IMR-90 (cell line): ENCODE data around the gene MTREX. TPM values are rescaled to one million over a fixed set of nuclear protein-coding genes. Genes with fewer than 3 reads are reported as not detected.

Experiments used
- ATAC-seq: fragments of 200-7000 bp; cut with Tn5 transposase; 2 replicates; pipeline ENCODE4 v1.9.1; 2020; ENCODE audit warnings: low read depth, mild to moderate bottlenecking, moderate library complexity
- BruUV-seq: library from RNA; stranded (reverse); fragments of 400-500 nt; replicated peaks from 2 replicates; lab custom pipeline; 2021; lab: Mats Ljungman, UMichigan
- CTCF ChIA-PET: fragments of 300-600 bp; formaldehyde crosslinking; extraction: SDS; loops from one replicate; lab custom pipeline; 2021; ENCODE audit warnings: antibody characterized with exemption; lab: Yijun Ruan, JAX
- POLR2A ChIA-PET: fragments of 300-600 bp; sonication (Branson Sonifier 250); formaldehyde crosslinking; loops from one replicate; lab custom pipeline; 2022; ENCODE audit warnings: antibody characterized with exemption; ENCODE audit not compliant: unreplicated experiment; lab: Charles Lee
- DNase-seq: peaks from one replicate; pipeline ENCODE4 v3.0.0; 2013
- H2AFZ ChIP-seq: replicated peaks from 2 replicates; pipeline ENCODE3; 2013; ENCODE audit warnings: low read length, mild to moderate bottlenecking; ENCODE audit not compliant: poor library complexity
- H2AK5ac ChIP-seq: 2 replicates; pipeline ENCODE4 v1.6.1; 2013; ENCODE audit warnings: low read depth, low read length, inconsistent platforms
- H2AK9ac ChIP-seq: replicated peaks from 2 replicates; pipeline ENCODE3; 2013; ENCODE audit warnings: mild to moderate bottlenecking, low read depth, low read length, moderate library complexity; ENCODE audit not compliant: poor library complexity
- H2BK120ac ChIP-seq: 2 replicates; pipeline ENCODE4 v1.6.1; 2013; ENCODE audit warnings: low read depth, low read length, inconsistent platforms
- H2BK15ac ChIP-seq: 3 replicates; pipeline ENCODE4 v1.6.1; 2013; ENCODE audit warnings: low read depth, low read length, inconsistent platforms
- H2BK20ac ChIP-seq: 2 replicates; pipeline ENCODE4 v1.6.1; 2013; ENCODE audit warnings: low read depth, mild to moderate bottlenecking, inconsistent platforms, low read length, moderate library complexity
- H2BK5ac ChIP-seq: 2 replicates; pipeline ENCODE4 v1.6.1; 2013; ENCODE audit warnings: mild to moderate bottlenecking, low read depth, low read length, inconsistent platforms; ENCODE audit not compliant: poor library complexity, severe bottlenecking
- H3K14ac ChIP-seq: replicated peaks from 2 replicates; pipeline ENCODE4 v1.6.1; 2013; ENCODE audit warnings: low read depth, low read length, inconsistent platforms
- H3K18ac ChIP-seq: 2 replicates; pipeline ENCODE4 v1.6.1; 2013; ENCODE audit warnings: low read depth, low read length, control low read depth
- H3K23ac ChIP-seq: 2 replicates; pipeline ENCODE4 v1.6.1; 2013; ENCODE audit warnings: low read depth, low read length, inconsistent platforms
- H3K27ac ChIP-seq: 2 replicates; pipeline ENCODE4 v1.5.1; 2013; ENCODE audit warnings: mild to moderate bottlenecking, control low read depth, low read length; ENCODE audit not compliant: insufficient read depth
- H3K27me3 ChIP-seq: 2 replicates; pipeline ENCODE4 v1.6.1; 2013; ENCODE audit warnings: low read length; ENCODE audit not compliant: control insufficient read depth, insufficient read depth
- H3K36me3 ChIP-seq: 2 replicates; pipeline ENCODE4 v1.6.1; 2013; ENCODE audit warnings: low read length, mixed read lengths; ENCODE audit not compliant: control insufficient read depth, insufficient read depth
- H3K4ac ChIP-seq: 2 replicates; pipeline ENCODE4 v1.6.1; 2013; ENCODE audit warnings: low read depth, low read length, inconsistent platforms
- H3K4me1 ChIP-seq: 2 replicates; pipeline ENCODE4 v1.6.1; 2013; ENCODE audit warnings: low read length, mixed read lengths; ENCODE audit not compliant: control insufficient read depth, insufficient read depth
- H3K4me2 ChIP-seq: 2 replicates; pipeline ENCODE4 v1.6.1; 2013; ENCODE audit warnings: low read depth, mild to moderate bottlenecking, control low read depth, low read length, moderate library complexity
- H3K4me3 ChIP-seq: 2 replicates; pipeline ENCODE4 v1.5.1; 2013; ENCODE audit warnings: low read depth, mild to moderate bottlenecking, control low read depth, low read length, moderate library complexity; ENCODE audit not compliant: insufficient read depth
- H3K56ac ChIP-seq: 2 replicates; pipeline ENCODE4 v1.6.1; 2013; ENCODE audit warnings: low read length, inconsistent platforms; ENCODE audit not compliant: insufficient read depth; ENCODE audit errors: extremely low read depth
- H3K79me1 ChIP-seq, 2 experiments: 2 replicates each; pipeline ENCODE4 v1.6.1; 2013; ENCODE audit warnings: low read length in 2 of 2, inconsistent platforms in 1 of 2, low read depth in 1 of 2
- H3K9ac ChIP-seq: 2 replicates; pipeline ENCODE4 v1.6.1; 2013; ENCODE audit warnings: low read depth, low read length, control low read depth
- H3K9me1 ChIP-seq: 2 replicates; pipeline ENCODE4 v1.6.1; 2013; ENCODE audit warnings: low read length, inconsistent platforms; ENCODE audit not compliant: insufficient read depth
- H3K9me3 ChIP-seq: 2 replicates; pipeline ENCODE4 v1.6.1; 2013; ENCODE audit warnings: low read length; ENCODE audit not compliant: control insufficient read depth, insufficient read depth
- H4K20me1 ChIP-seq: 2 replicates; pipeline ENCODE4 v1.6.1; 2013; ENCODE audit warnings: low read length, inconsistent platforms; ENCODE audit not compliant: insufficient read depth
- H4K5ac ChIP-seq: 2 replicates; pipeline ENCODE4 v1.6.1; 2013; ENCODE audit warnings: mild to moderate bottlenecking, low read depth, low read length, control low read depth
- H4K8ac ChIP-seq, 2 experiments: 2 replicates each; pipeline ENCODE4 v1.6.1; 2013; ENCODE audit warnings: low read depth in 2 of 2, low read length in 2 of 2, control low read depth in 1 of 2, inconsistent platforms in 1 of 2
- H4K91ac ChIP-seq: 2 replicates; pipeline ENCODE4 v1.6.1; 2013; ENCODE audit warnings: low read depth, low read length, inconsistent platforms; ENCODE audit not compliant: insufficient read depth
- CEBPB ChIP-seq: IDR thresholded peaks from 2 replicates; pipeline ENCODE4 v1.6.1; 2012; ENCODE audit warnings: low read depth, low read length, improper control_type of control experiment
- FOS ChIP-seq: fragments of 150-350 bp; IDR thresholded peaks from 2 replicates; pipeline ENCODE4 v1.6.1; 2016; ENCODE audit warnings: low read depth, low read length
- MAFK ChIP-seq: IDR thresholded peaks from 2 replicates; pipeline ENCODE4 v1.6.1; 2012; ENCODE audit warnings: low read depth, low read length, improper control_type of control experiment
- NFE2L2 ChIP-seq: fragments of 150-350 bp; IDR thresholded peaks from 2 replicates; pipeline ENCODE4 v1.6.1; 2016; ENCODE audit warnings: low read depth, mild to moderate bottlenecking, low read length
- RAD21 ChIP-seq: IDR thresholded peaks from 2 replicates; pipeline ENCODE4 v1.6.1; 2012; ENCODE audit warnings: low read length, improper control_type of control experiment
- RFX5 ChIP-seq: IDR thresholded peaks from 2 replicates; pipeline ENCODE4 v1.8.0; 2012; ENCODE audit warnings: low read depth, mild to moderate bottlenecking, low read length, moderate library complexity
- SMC3 ChIP-seq: fragments of 150-350 bp; IDR thresholded peaks from 2 replicates; pipeline ENCODE4 v1.6.1; 2016; ENCODE audit warnings: low read depth, mild to moderate bottlenecking, antibody characterized with exemption, low read length, moderate library complexity
- WGBS, 2 experiments: methylation state at CpG; one replicate each; pipeline versions ENCODE4 v1.1.5 to v1.1.7; 2013; ENCODE audit warnings: missing lambda C conversion rate in 2 of 2; ENCODE audit not compliant: insufficient read length in 1 of 2; ENCODE audit errors: extremely low coverage in 2 of 2; 5-methylcytosine and 5-hydroxymethylcytosine counted together
- dilution Hi-C: fragments of 300-500 bp; cut with HindIII; formaldehyde crosslinking; loops from one replicate; pipeline ENCODE4 v1.14.3; 2018; ENCODE audit warnings: low sequenced_read_pairs; ENCODE audit not compliant: unreplicated experiment
- in situ Hi-C: fragments of 300-500 bp; cut with MboI; formaldehyde crosslinking; loops from 3 replicates; pipeline ENCODE4 v1.14.3; 2019; ENCODE audit warnings: low sequenced_read_pairs, inconsistent platforms, mixed read lengths
- intact Hi-C: fragments of 100-400 bp; cut with micrococcal nuclease; formaldehyde crosslinking; loops from 2 replicates; pipeline ENCODE4 v1.10.0; 2022
- polyA plus RNA-seq, 3 experiments: library from polyadenylated mRNA; depleted of rRNA; stranded (reverse); fragments of >200 nt; gene quantifications; 2 replicates each; pipeline ENCODE4 v1.2.3, GENCODE V29; 2012; ENCODE audit warnings: low replicate concordance in 1 of 3
- total RNA-seq: library from RNA; depleted of rRNA; stranded (reverse); fragments of >200 nt; gene quantifications from 2 replicates; pipeline ENCODE4 v1.2.3, GENCODE V29; 2012
- TF ChIP-seq, protein P1 (sequence below): fragments of 150-350 bp; IDR thresholded peaks from 2 replicates; pipeline ENCODE4 v1.6.1; 2017; ENCODE audit warnings: mild to moderate bottlenecking, antibody characterized with exemption, low read length, low read depth
- TF ChIP-seq, protein P2 (sequence below): conservative IDR thresholded peaks from 2 replicates; pipeline ENCODE4 v1.5.1; 2012; ENCODE audit warnings: mild to moderate bottlenecking, low read depth, low read length, improper control_type of control experiment
- TF ChIP-seq, protein P3 (sequence below): fragments of 150-350 bp; IDR thresholded peaks from 2 replicates; pipeline ENCODE4 v1.6.1; 2016; ENCODE audit warnings: low read depth, mild to moderate bottlenecking, low read length, moderate library complexity, borderline replicate concordance

MTREX gene
- total and polyA plus RNA-seq, 2 of the 4 experiments (the other 2 are of a cell fraction): 22.1 to 33.2 TPM

DNA sequence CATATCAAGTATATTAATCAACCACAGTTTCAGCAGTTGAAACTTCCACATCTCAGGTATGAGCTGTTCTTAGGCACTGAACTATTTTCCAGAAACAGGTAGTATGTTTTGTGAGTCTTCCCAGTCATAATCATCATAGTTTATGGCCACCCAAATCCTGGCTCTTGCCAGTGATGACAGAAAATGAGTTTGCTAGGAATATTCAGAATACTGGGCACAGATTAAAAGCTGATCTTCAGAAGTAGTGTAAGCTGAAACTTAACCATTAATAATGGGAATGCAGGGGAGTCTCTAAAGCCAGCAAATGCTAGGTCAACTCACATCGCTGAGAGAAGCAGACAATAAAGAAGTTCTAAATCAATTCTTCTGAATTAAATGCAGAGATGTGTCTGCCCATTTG lies 162.5 kb downstream of the MTREX start:
- POLR2A ChIA-PET: no interaction called here

More for the DNA sequence above, 162.5 kb downstream of the MTREX start:
- no peak overlapping the region for H3K9ac ChIP-seq
- H3K4me1 ChIP-seq: no peaks in the 10 kb centered on the region
- peaks cover 2% of the 10 kb centered on the region in 2 experiments; a peak in 2 of 4 replicates for H3K79me1 ChIP-seq
- no peaks in the 10 kb centered on the region for H3K9me3 ChIP-seq
- H2BK5ac ChIP-seq: no peak overlapping the region
- no peaks in the 10 kb centered on the region for H3K27me3 ChIP-seq
- in situ Hi-C loops (no loop called here), intact Hi-C loops (no loop called here), dilution Hi-C loops (no loop called here)
- no peak overlapping the region for H2BK120ac ChIP-seq
- H3K27ac ChIP-seq: no peak overlapping the region
- H2AK9ac ChIP-seq: no peak overlapping the region
- no peak overlapping the region for H4K91ac ChIP-seq
- no peaks in the 10 kb centered on the region for H3K36me3 ChIP-seq
- no peak overlapping the region for H3K4me3 ChIP-seq
- WGBS, 2 experiments: no CpG with 5 or more reads among the region's 1 CpG
- H3K23ac ChIP-seq: no peak overlapping the region
- no peak overlapping the region for H3K4me2 ChIP-seq
- no peak overlapping the region for H3K56ac ChIP-seq
- H2AFZ ChIP-seq: no peak overlapping the region
- no peak overlapping the region for H4K5ac ChIP-seq
- H3K14ac ChIP-seq: no peak overlapping the region
- CTCF ChIA-PET: no interaction called here
- H4K8ac ChIP-seq: no peak overlapping the region
- H3K18ac ChIP-seq: no peak overlapping the region
- TF ChIP-seq, protein P1, sequence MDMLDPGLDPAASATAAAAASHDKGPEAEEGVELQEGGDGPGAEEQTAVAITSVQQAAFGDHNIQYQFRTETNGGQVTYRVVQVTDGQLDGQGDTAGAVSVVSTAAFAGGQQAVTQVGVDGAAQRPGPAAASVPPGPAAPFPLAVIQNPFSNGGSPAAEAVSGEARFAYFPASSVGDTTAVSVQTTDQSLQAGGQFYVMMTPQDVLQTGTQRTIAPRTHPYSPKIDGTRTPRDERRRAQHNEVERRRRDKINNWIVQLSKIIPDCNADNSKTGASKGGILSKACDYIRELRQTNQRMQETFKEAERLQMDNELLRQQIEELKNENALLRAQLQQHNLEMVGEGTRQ: no peak
- TF ChIP-seq RFX5: no peak
- no peak for TF ChIP-seq CEBPB
- TF ChIP-seq, protein P2, sequence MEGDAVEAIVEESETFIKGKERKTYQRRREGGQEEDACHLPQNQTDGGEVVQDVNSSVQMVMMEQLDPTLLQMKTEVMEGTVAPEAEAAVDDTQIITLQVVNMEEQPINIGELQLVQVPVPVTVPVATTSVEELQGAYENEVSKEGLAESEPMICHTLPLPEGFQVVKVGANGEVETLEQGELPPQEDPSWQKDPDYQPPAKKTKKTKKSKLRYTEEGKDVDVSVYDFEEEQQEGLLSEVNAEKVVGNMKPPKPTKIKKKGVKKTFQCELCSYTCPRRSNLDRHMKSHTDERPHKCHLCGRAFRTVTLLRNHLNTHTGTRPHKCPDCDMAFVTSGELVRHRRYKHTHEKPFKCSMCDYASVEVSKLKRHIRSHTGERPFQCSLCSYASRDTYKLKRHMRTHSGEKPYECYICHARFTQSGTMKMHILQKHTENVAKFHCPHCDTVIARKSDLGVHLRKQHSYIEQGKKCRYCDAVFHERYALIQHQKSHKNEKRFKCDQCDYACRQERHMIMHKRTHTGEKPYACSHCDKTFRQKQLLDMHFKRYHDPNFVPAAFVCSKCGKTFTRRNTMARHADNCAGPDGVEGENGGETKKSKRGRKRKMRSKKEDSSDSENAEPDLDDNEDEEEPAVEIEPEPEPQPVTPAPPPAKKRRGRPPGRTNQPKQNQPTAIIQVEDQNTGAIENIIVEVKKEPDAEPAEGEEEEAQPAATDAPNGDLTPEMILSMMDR: no peak
- TF ChIP-seq RAD21: no peak
- TF ChIP-seq, protein P3, sequence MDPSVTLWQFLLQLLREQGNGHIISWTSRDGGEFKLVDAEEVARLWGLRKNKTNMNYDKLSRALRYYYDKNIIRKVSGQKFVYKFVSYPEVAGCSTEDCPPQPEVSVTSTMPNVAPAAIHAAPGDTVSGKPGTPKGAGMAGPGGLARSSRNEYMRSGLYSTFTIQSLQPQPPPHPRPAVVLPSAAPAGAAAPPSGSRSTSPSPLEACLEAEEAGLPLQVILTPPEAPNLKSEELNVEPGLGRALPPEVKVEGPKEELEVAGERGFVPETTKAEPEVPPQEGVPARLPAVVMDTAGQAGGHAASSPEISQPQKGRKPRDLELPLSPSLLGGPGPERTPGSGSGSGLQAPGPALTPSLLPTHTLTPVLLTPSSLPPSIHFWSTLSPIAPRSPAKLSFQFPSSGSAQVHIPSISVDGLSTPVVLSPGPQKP: no peak
- no peak for TF ChIP-seq NFE2L2
- TF ChIP-seq MAFK: no peak
- no peak for TF ChIP-seq SMC3
- TF ChIP-seq FOS: no peak
- H3K4ac ChIP-seq: no peak overlapping the region
- ATAC-seq (no peak), DNase-seq (no peak)
- BruUV-seq: no TSS peak
- H2BK20ac ChIP-seq: no peak overlapping the region
- no peak overlapping the region for H2BK15ac ChIP-seq
- no peak overlapping the region for H2AK5ac ChIP-seq
- H3K9me1 ChIP-seq: no peaks in the 10 kb centered on the region
- H4K20me1 ChIP-seq: no peaks in the 10 kb centered on the region
